ENCODE measurements around the gene MYT1.

GRCh38 chr20:64169091-64169560 lies 4.9 kb downstream of the MYT1 start:
- no peak for TF ChIP-seq RXRA (IDR thresholded peaks at IDR 0.05; ENCODE audit: borderline replicate concordance, low read depth)
- no peak for TF ChIP-seq JUND (IDR thresholded peaks at IDR 0.05)
- TF ChIP-seq FOXM1 (IDR thresholded peaks at IDR 0.05; ENCODE audit: low read depth): no peak
- no peak for TF ChIP-seq CTCF (IDR thresholded peaks at IDR 0.05)
- no peak for TF ChIP-seq CHD2 (IDR thresholded peaks at IDR 0.05; ENCODE audit: low read length, partially characterized antibody)
- TF ChIP-seq RFX5 (IDR thresholded peaks at IDR 0.05; ENCODE audit: low read length): no peak
- TF ChIP-seq POLR2AphosphoS5 (IDR thresholded peaks at IDR 0.05; ENCODE audit: low read depth, low read length): no peak
- TF ChIP-seq FOXJ3 (CRISPR knock-in tag; IDR thresholded peaks at IDR 0.05): no peak
